DND-41 (cell line): ENCODE results near the gene GPC1.

ENCODE experiments used
- CTCF ChIP-seq: IDR thresholded peaks from 2 replicates; pipeline ENCODE4 v1.5.1; 2012; ENCODE audit warnings: borderline replicate concordance, low read length, moderate library complexity, mild to moderate bottlenecking; ENCODE audit not compliant: poor library complexity, severe bottlenecking; ENCODE audit errors: extremely low read depth
- EZH2 ChIP-seq: IDR thresholded peaks from 3 replicates; pipeline ENCODE4 v1.6.1; 2012; ENCODE audit warnings: borderline replicate concordance, low read depth, mild to moderate bottlenecking, moderate library complexity, low read length, inconsistent platforms; ENCODE audit not compliant: severe bottlenecking

GRCh38 chr2:240430595-240430994 is 4.9 kb upstream of the GPC1 start:
- TF ChIP-seq CTCF: no peak
- TF ChIP-seq EZH2: no peak
